IMR-90 (cell line): Measurements from ENCODE around the gene CEACAM1. TPM values are rescaled to one million over a fixed set of nuclear protein-coding genes. Genes with fewer than 3 reads are reported as not detected.

Source experiments
- ATAC-seq: fragments of 200-7000 bp; cut with Tn5 transposase; 2 replicates; pipeline ENCODE4 v1.9.1; 2020; ENCODE audit warnings: low read depth, mild to moderate bottlenecking, moderate library complexity
- BruUV-seq: library from RNA; stranded (reverse); fragments of 400-500 nt; replicated peaks from 2 replicates; lab custom pipeline; 2021; lab: Mats Ljungman, UMichigan
- CTCF ChIA-PET: fragments of 300-600 bp; formaldehyde crosslinking; extraction: SDS; loops from one replicate; lab custom pipeline; 2021; ENCODE audit warnings: antibody characterized with exemption; lab: Yijun Ruan, JAX
- POLR2A ChIA-PET: fragments of 300-600 bp; sonication (Branson Sonifier 250); formaldehyde crosslinking; loops from one replicate; lab custom pipeline; 2022; ENCODE audit warnings: antibody characterized with exemption; ENCODE audit not compliant: unreplicated experiment; lab: Charles Lee
- DNase-seq: peaks from one replicate; pipeline ENCODE4 v3.0.0; 2013
- H2AFZ ChIP-seq: replicated peaks from 2 replicates; pipeline ENCODE3; 2013; ENCODE audit warnings: low read length, mild to moderate bottlenecking; ENCODE audit not compliant: poor library complexity
- H2AK5ac ChIP-seq: 2 replicates; pipeline ENCODE4 v1.6.1; 2013; ENCODE audit warnings: low read depth, low read length, inconsistent platforms
- H2AK9ac ChIP-seq: replicated peaks from 2 replicates; pipeline ENCODE3; 2013; ENCODE audit warnings: mild to moderate bottlenecking, low read depth, low read length, moderate library complexity; ENCODE audit not compliant: poor library complexity
- H2BK120ac ChIP-seq: 2 replicates; pipeline ENCODE4 v1.6.1; 2013; ENCODE audit warnings: low read depth, low read length, inconsistent platforms
- H2BK15ac ChIP-seq: 3 replicates; pipeline ENCODE4 v1.6.1; 2013; ENCODE audit warnings: low read depth, low read length, inconsistent platforms
- H2BK20ac ChIP-seq: 2 replicates; pipeline ENCODE4 v1.6.1; 2013; ENCODE audit warnings: low read depth, mild to moderate bottlenecking, inconsistent platforms, low read length, moderate library complexity
- H2BK5ac ChIP-seq: 2 replicates; pipeline ENCODE4 v1.6.1; 2013; ENCODE audit warnings: mild to moderate bottlenecking, low read depth, low read length, inconsistent platforms; ENCODE audit not compliant: poor library complexity, severe bottlenecking
- H3K14ac ChIP-seq: replicated peaks from 2 replicates; pipeline ENCODE4 v1.6.1; 2013; ENCODE audit warnings: low read depth, low read length, inconsistent platforms
- H3K18ac ChIP-seq: 2 replicates; pipeline ENCODE4 v1.6.1; 2013; ENCODE audit warnings: low read depth, low read length, control low read depth
- H3K23ac ChIP-seq: 2 replicates; pipeline ENCODE4 v1.6.1; 2013; ENCODE audit warnings: low read depth, low read length, inconsistent platforms
- H3K27ac ChIP-seq: 2 replicates; pipeline ENCODE4 v1.5.1; 2013; ENCODE audit warnings: mild to moderate bottlenecking, control low read depth, low read length; ENCODE audit not compliant: insufficient read depth
- H3K27me3 ChIP-seq: 2 replicates; pipeline ENCODE4 v1.6.1; 2013; ENCODE audit warnings: low read length; ENCODE audit not compliant: control insufficient read depth, insufficient read depth
- H3K36me3 ChIP-seq: 2 replicates; pipeline ENCODE4 v1.6.1; 2013; ENCODE audit warnings: low read length, mixed read lengths; ENCODE audit not compliant: control insufficient read depth, insufficient read depth
- H3K4ac ChIP-seq: 2 replicates; pipeline ENCODE4 v1.6.1; 2013; ENCODE audit warnings: low read depth, low read length, inconsistent platforms
- H3K4me1 ChIP-seq: 2 replicates; pipeline ENCODE4 v1.6.1; 2013; ENCODE audit warnings: low read length, mixed read lengths; ENCODE audit not compliant: control insufficient read depth, insufficient read depth
- H3K4me2 ChIP-seq: 2 replicates; pipeline ENCODE4 v1.6.1; 2013; ENCODE audit warnings: low read depth, mild to moderate bottlenecking, control low read depth, low read length, moderate library complexity
- H3K4me3 ChIP-seq: 2 replicates; pipeline ENCODE4 v1.5.1; 2013; ENCODE audit warnings: low read depth, mild to moderate bottlenecking, control low read depth, low read length, moderate library complexity; ENCODE audit not compliant: insufficient read depth
- H3K56ac ChIP-seq: 2 replicates; pipeline ENCODE4 v1.6.1; 2013; ENCODE audit warnings: low read length, inconsistent platforms; ENCODE audit not compliant: insufficient read depth; ENCODE audit errors: extremely low read depth
- H3K79me1 ChIP-seq, 2 experiments: 2 replicates each; pipeline ENCODE4 v1.6.1; 2013; ENCODE audit warnings: low read length in 2 of 2, inconsistent platforms in 1 of 2, low read depth in 1 of 2
- H3K9ac ChIP-seq: 2 replicates; pipeline ENCODE4 v1.6.1; 2013; ENCODE audit warnings: low read depth, low read length, control low read depth
- H3K9me1 ChIP-seq: 2 replicates; pipeline ENCODE4 v1.6.1; 2013; ENCODE audit warnings: low read length, inconsistent platforms; ENCODE audit not compliant: insufficient read depth
- H3K9me3 ChIP-seq: 2 replicates; pipeline ENCODE4 v1.6.1; 2013; ENCODE audit warnings: low read length; ENCODE audit not compliant: control insufficient read depth, insufficient read depth
- H4K20me1 ChIP-seq: 2 replicates; pipeline ENCODE4 v1.6.1; 2013; ENCODE audit warnings: low read length, inconsistent platforms; ENCODE audit not compliant: insufficient read depth
- H4K5ac ChIP-seq: 2 replicates; pipeline ENCODE4 v1.6.1; 2013; ENCODE audit warnings: mild to moderate bottlenecking, low read depth, low read length, control low read depth
- H4K8ac ChIP-seq, 2 experiments: 2 replicates each; pipeline ENCODE4 v1.6.1; 2013; ENCODE audit warnings: low read depth in 2 of 2, low read length in 2 of 2, control low read depth in 1 of 2, inconsistent platforms in 1 of 2
- H4K91ac ChIP-seq: 2 replicates; pipeline ENCODE4 v1.6.1; 2013; ENCODE audit warnings: low read depth, low read length, inconsistent platforms; ENCODE audit not compliant: insufficient read depth
- BHLHE40 ChIP-seq: fragments of 150-350 bp; IDR thresholded peaks from 2 replicates; pipeline ENCODE4 v1.6.1; 2016; ENCODE audit warnings: mild to moderate bottlenecking, low read depth, low read length
- CEBPB ChIP-seq: IDR thresholded peaks from 2 replicates; pipeline ENCODE4 v1.6.1; 2012; ENCODE audit warnings: low read depth, low read length, improper control_type of control experiment
- CHD1 ChIP-seq: IDR thresholded peaks from 2 replicates; pipeline ENCODE4 v1.6.1; 2012; ENCODE audit warnings: low read depth, low read length, improper control_type of control experiment
- CTCF ChIP-seq: conservative IDR thresholded peaks from 2 replicates; pipeline ENCODE4 v1.5.1; 2012; ENCODE audit warnings: mild to moderate bottlenecking, low read depth, low read length, improper control_type of control experiment
- ELK1 ChIP-seq: fragments of 150-350 bp; IDR thresholded peaks from 2 replicates; pipeline ENCODE4 v1.6.1; 2016; ENCODE audit warnings: low read depth, mild to moderate bottlenecking, low read length, moderate library complexity, borderline replicate concordance
- FOS ChIP-seq: fragments of 150-350 bp; IDR thresholded peaks from 2 replicates; pipeline ENCODE4 v1.6.1; 2016; ENCODE audit warnings: low read depth, low read length
- MAFK ChIP-seq: IDR thresholded peaks from 2 replicates; pipeline ENCODE4 v1.6.1; 2012; ENCODE audit warnings: low read depth, low read length, improper control_type of control experiment
- MAZ ChIP-seq: IDR thresholded peaks from 2 replicates; pipeline ENCODE4 v1.6.1; 2012; ENCODE audit warnings: low read depth, mild to moderate bottlenecking, low read length, improper control_type of control experiment, moderate library complexity, borderline replicate concordance
- MXI1 ChIP-seq: IDR thresholded peaks from 2 replicates; pipeline ENCODE4 v1.6.1; 2012; ENCODE audit warnings: low read depth, mild to moderate bottlenecking, low read length, moderate library complexity, borderline replicate concordance
- NFE2L2 ChIP-seq: fragments of 150-350 bp; IDR thresholded peaks from 2 replicates; pipeline ENCODE4 v1.6.1; 2016; ENCODE audit warnings: low read depth, mild to moderate bottlenecking, low read length
- POLR2A ChIP-seq: IDR thresholded peaks from 2 replicates; pipeline ENCODE4 v1.6.1; 2012; ENCODE audit warnings: mild to moderate bottlenecking, low read depth, low read length
- RAD21 ChIP-seq: IDR thresholded peaks from 2 replicates; pipeline ENCODE4 v1.6.1; 2012; ENCODE audit warnings: low read length, improper control_type of control experiment
- RCOR1 ChIP-seq: IDR thresholded peaks from 2 replicates; pipeline ENCODE4 v1.6.1; 2012; ENCODE audit warnings: mild to moderate bottlenecking, low read length, improper control_type of control experiment; ENCODE audit not compliant: insufficient replicate concordance
- RFX5 ChIP-seq: IDR thresholded peaks from 2 replicates; pipeline ENCODE4 v1.8.0; 2012; ENCODE audit warnings: low read depth, mild to moderate bottlenecking, low read length, moderate library complexity
- SMC3 ChIP-seq: fragments of 150-350 bp; IDR thresholded peaks from 2 replicates; pipeline ENCODE4 v1.6.1; 2016; ENCODE audit warnings: low read depth, mild to moderate bottlenecking, antibody characterized with exemption, low read length, moderate library complexity
- USF2 ChIP-seq: fragments of 150-350 bp; IDR thresholded peaks from 2 replicates; pipeline ENCODE4 v1.6.1; 2017; ENCODE audit warnings: mild to moderate bottlenecking, antibody characterized with exemption, low read length, low read depth
- WGBS, 2 experiments: methylation state at CpG; one replicate each; pipeline versions ENCODE4 v1.1.5 to v1.1.7; 2013; ENCODE audit warnings: missing lambda C conversion rate in 2 of 2; ENCODE audit not compliant: insufficient read length in 1 of 2; ENCODE audit errors: extremely low coverage in 2 of 2; 5-methylcytosine and 5-hydroxymethylcytosine counted together
- dilution Hi-C: fragments of 300-500 bp; cut with HindIII; formaldehyde crosslinking; loops from one replicate; pipeline ENCODE4 v1.14.3; 2018; ENCODE audit warnings: low sequenced_read_pairs; ENCODE audit not compliant: unreplicated experiment
- in situ Hi-C: fragments of 300-500 bp; cut with MboI; formaldehyde crosslinking; loops from 3 replicates; pipeline ENCODE4 v1.14.3; 2019; ENCODE audit warnings: low sequenced_read_pairs, inconsistent platforms, mixed read lengths
- intact Hi-C: fragments of 100-400 bp; cut with micrococcal nuclease; formaldehyde crosslinking; loops from 2 replicates; pipeline ENCODE4 v1.10.0; 2022
- polyA plus RNA-seq, 3 experiments: library from polyadenylated mRNA; depleted of rRNA; stranded (reverse); fragments of >200 nt; gene quantifications; 2 replicates each; pipeline ENCODE4 v1.2.3, GENCODE V29; 2012; ENCODE audit warnings: low replicate concordance in 1 of 3
- total RNA-seq: library from RNA; depleted of rRNA; stranded (reverse); fragments of >200 nt; gene quantifications from 2 replicates; pipeline ENCODE4 v1.2.3, GENCODE V29; 2012

CEACAM1 gene
- total and polyA plus RNA-seq, 2 of the 4 experiments (the other 2 are of a cell fraction), result not detected

- H3K18ac ChIP-seq, result no peak overlapping the region
- ATAC-seq (no peak), DNase-seq (no peak)
- no peak overlapping the region for H2BK120ac ChIP-seq
- H2AK9ac ChIP-seq, result no peak overlapping the region
- H3K56ac ChIP-seq, result no peak overlapping the region
- no peak overlapping the region for H3K14ac ChIP-seq
- no peak overlapping the region for H2AK5ac ChIP-seq
- H3K23ac ChIP-seq, result no peak overlapping the region
- in situ Hi-C loops (no loop called here), dilution Hi-C loops (no loop called here), intact Hi-C loops (no loop called here)
- H3K4me3 ChIP-seq, result no peak overlapping the region
- no peak overlapping the region for H4K8ac ChIP-seq
- ChIA-PET CTCF (no interaction called here), POLR2A (no interaction called here)
- H4K91ac ChIP-seq, result no peak overlapping the region
- no peaks in the 10 kb centered on the region for H4K20me1 ChIP-seq
- H2BK5ac ChIP-seq, result no peak overlapping the region
- peaks cover 16% of the 10 kb centered on the region for H3K27me3 ChIP-seq
- H2BK15ac ChIP-seq, result no peak overlapping the region
- no peaks in the 10 kb centered on the region for H3K4me1 ChIP-seq
- no peak overlapping the region for H3K27ac ChIP-seq
- H3K4me2 ChIP-seq, result no peak overlapping the region
- no peak overlapping the region for H3K9ac ChIP-seq
- no peak overlapping the region for H2AFZ ChIP-seq
- no peak overlapping the region for H3K4ac ChIP-seq
- 0 out of 2 replicates have a peak, but pooled peaks cover 2% of the 10 kb centered on the region for H3K9me3 ChIP-seq
- no peaks in the 10 kb centered on the region for H3K79me1 ChIP-seq
- no peaks in the 10 kb centered on the region for H3K36me3 ChIP-seq
- no CpG with 5 or more reads among the region's 6 CpGs for WGBS, 2 experiments
- H2BK20ac ChIP-seq, result no peak overlapping the region
- no TSS peak for BruUV-seq
- no peak overlapping the region for H4K5ac ChIP-seq
- H3K9me1 ChIP-seq, result no peaks in the 10 kb centered on the region
- no peak for TF ChIP-seq SMC3
- no peak for TF ChIP-seq BHLHE40
- no peak for TF ChIP-seq NFE2L2
- no peak for TF ChIP-seq RFX5
- no peak for TF ChIP-seq CTCF
- no peak for TF ChIP-seq RAD21
- no peak for TF ChIP-seq USF2
- no peak for TF ChIP-seq MXI1
- no peak for TF ChIP-seq POLR2A
- TF ChIP-seq CEBPB, result no peak
- TF ChIP-seq ELK1, result no peak
- no peak for TF ChIP-seq MAZ
- no peak for TF ChIP-seq RCOR1
- no peak for TF ChIP-seq MAFK
- no peak for TF ChIP-seq FOS
- no peak for TF ChIP-seq CHD1
These were observed 6.8 kb downstream of the CEACAM1 start for GRCh38 chr19:42521346-42522030.
